HG02623 (cell line): ENCODE results near the gene ISY1.
A peak's percentile ranks its signal among the peaks of the same experiment; 100 is the strongest.
"Not testable (repeated sequence)": the region's sequence is repeated elsewhere in the genome, so short reads cannot be mapped to it uniquely, and the experiment has no call there.

Experiments
- ATAC-seq: cut with Tn5 transposase; IDR thresholded peaks from one replicate; pipeline ENCODE4 v1.9.1; 2021; ENCODE audit warnings: moderate library complexity; ENCODE audit not compliant: unreplicated experiment

ISY1 gene

DNA sequence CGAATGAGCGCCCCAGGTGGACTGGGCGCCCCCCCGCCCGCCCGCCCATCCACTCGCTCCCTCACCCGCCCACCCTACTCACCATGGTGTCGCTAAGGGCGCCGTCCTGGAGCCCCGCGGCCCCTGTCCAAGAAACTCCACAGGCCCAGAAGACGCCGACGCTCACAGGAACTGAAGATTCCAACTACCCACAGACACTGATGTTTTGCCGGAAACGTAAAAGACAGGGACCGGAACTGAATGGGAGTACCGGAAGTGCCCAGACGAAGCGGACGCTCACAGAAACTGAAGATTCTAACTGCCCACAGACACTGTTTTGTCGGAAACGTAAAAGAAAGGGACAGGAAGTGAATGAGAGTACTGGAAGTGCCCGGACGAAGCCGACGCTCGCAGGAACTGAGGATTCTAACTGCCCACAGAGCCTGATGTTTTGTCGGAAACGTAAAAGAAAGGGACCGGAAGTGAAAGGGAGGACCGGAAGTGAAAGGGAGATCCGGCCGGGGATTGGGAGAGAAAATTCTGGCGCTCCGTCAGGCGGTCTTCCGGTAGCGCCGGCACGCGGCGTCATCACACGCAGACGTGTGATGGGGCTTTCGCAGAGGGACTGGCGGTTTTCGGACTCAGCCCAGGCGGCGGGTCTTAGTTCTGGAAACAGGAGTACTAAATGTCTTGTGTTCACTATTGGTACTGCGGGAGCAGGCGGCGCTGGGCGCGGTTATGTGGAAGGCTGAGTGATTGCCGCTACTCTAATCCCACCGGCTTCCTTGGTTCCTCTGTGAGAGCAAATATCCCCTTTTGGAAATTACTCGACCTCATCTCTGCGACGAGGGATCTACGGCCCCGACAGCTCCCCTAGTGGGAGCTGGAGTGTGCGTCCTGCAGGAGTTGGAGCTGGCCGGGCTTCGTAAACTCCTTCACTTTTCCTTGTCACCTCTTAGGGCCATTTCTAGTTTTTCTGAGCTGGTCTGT lies at the start of gene ISY1:
TSS of gene ISY1 (minus strand) at position 173 of the 969 bp plus-strand sequence. CDS start at position 85, 88 bp downstream.
- ATAC-seq: peak; percentile 72

DNA sequence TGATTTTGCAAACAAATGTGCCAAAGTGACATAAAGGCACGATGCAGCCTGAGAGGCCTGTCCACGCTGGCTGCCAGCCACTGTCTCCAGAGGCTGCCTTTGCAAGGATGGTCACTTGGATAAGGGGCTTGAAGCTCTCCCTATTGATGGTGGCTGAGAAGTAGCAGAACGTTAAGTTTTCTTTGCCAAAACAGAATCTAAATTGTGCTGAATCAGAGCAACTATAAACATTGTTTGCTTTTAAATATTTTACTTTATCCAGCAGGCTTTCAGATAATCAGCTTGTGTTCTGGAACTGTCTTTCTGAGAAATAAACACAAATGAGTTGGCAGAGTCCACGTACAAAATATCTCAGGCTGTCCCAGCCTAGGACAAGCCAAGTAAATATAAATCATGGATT lies 46.6 kb upstream of the ISY1 start:
- ATAC-seq: no peak

DNA sequence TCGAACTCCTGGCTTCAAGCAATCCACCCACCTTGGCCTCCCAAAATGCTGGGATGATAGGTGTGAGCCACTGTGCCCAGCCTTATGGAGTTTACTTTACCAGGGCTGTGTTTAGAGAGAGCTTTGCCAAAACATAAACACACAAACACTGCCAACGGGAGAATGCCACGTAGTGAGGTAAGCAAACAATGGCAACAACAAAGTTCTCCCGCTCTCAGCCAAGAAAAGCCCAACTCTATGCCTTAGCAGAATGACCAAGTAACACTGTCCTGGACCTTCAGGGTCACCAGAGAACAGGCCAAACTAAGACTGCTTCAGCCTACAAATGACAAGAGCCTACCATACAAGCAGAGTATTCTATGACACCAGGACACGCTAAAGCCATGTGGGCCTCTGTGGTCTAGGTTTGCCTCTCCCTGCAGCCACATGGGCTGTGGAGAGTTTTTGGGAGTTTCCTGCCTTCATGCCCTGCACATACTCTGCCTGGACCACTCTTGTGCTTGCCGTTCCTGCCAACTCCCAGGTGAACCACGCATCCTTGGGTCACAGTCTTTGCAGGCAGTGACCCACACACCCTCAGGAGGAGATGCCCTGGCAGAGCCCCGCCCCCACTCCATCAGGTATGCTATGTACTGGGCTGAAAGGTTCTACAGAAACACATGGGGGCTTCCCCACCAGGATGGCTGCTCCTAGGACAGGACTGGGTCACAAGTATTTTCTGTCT lies 44.4 kb upstream of the ISY1 start:
- ATAC-seq: no peak

DNA sequence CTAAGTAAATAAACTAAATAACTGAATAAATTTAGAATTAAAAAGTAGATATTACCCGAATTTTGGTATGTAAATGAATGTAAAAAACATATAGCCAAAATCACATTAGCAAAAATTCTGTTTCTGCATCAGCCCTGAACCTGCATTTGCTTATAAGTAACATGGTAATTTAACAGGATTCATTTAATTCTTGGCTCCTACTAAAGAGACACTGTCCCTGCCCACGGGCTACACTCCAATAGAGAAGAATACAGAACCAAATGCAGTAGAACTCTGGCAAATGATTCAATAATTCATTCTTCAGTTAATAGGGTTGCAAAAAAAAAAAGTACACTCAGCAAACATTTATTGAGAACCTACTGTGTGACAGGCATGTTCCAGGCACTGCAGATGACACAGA lies 43.6 kb upstream of the ISY1 start:
- no peak for ATAC-seq

DNA sequence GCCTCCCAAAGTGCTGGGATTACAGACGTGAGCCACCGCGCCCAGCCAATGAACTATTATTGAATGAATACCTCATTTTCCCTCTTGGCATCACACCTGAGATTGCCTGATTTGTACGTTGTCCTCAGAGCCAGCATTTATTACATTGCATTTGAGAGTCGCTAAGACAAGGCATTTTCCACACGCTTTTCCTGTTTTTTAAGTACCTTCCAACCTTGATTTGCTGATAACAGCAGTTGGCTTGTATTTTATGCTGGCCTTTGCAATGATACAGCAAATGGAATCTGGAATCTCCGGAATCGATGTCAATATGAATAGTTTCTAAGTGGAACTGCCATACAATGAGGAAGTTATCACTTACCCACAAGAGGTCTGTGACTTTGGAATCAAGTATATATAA lies 38.5 kb upstream of the ISY1 start:
- no peak for ATAC-seq

DNA sequence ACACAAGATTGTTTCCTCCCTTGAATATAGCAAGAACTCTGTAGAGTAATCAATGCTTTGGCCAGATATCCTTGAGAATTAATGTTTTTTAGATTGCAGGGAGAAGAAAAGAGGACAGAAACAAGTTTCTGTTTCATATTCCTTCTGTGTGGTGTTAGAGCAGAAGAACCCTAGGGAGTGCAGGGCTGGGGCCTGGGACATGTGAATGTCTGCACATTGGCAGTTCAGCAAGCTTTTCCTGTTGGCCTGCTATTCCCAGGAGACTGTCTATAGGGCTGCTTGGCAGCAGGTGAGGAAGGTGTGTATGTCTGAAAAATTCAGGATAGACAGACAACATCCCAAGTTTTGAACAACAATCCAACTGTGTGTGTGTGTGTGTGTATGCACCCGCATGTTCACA lies 36.5 kb upstream of the ISY1 start:
- ATAC-seq: no peak

DNA sequence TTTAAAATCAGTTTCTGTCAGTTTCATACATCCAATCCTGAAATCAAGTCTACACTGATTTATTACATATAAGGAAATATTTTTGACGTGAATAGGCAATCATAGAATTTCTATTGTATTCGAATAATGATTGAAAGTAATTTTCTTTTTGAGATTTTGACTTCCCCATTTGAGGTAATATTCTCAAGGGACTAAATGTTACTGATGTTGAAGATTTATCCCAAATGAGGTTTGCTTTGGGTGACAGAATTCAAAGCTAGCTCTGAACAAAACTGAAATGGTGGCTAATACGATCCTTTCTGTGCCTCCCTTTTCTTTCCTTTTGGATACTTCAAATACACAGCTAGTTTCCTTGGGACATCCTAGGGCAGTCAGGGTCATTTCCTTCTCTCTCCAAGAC lies 35.7 kb upstream of the ISY1 start:
- ATAC-seq: no peak

DNA sequence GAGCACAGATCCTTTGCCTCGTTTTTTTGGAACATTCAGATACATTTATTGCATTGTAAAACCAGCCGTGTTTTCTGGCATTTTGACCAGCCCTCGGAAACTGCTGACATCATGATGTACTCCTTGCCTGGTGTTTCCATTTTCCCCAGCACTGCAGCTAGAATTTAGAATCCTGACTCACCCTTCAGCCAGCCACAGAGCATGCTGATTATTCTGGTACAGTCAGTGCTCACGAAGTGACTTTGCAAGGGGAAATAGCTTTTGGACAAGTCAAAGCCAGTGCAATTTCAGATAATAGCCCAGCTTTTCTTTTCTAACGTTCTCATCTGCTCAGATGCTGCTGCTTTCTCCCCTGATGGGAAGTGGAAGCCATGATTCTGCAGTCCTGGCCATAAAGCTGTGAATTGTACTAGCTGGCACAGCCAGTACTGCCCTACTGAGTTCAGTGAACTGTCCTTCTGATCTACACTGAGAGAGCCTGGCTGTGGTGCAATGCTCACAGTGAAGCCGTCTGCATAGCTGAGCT lies 34.9 kb upstream of the ISY1 start:
- ATAC-seq: no peak

DNA sequence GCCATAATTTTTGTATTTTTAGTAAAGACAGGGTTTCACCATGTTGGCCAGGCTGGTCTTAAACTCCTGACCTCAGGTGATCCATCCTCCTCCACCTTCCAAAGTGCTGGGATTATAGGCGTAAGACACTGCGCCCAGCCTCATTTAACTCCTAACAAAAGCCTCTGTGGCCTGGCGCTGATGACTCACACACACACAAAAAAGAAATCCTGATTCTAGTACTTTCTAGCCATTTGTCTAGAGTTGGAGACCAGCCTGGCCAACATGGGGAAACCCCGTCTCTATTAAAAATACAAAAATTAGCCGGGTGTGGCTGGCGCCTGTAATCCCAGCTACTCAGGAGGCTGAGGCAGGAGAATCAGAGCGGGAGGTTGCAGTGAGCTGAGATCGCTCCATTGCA lies 28.9 kb upstream of the ISY1 start:
- ATAC-seq: not testable (repeated sequence)

DNA sequence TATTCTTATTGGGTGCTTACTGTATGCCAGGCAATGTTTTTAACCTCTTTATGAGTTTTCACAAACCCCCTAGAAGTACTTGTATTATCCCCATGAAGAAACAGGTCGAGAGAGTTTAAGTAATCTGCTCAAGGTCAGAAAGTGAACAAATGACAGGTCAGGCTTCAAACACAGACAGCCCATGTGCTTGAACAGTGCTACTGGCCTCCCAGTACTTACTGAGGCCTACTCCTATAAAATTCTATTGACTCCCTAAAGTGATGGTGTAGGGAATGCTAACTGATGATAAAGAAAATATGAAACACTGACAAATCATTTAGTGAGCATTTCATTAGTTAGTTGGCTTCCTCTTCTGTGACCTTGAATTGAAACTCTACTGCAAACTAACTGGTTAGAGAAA lies 27.0 kb upstream of the ISY1 start:
- ATAC-seq: no peak

DNA sequence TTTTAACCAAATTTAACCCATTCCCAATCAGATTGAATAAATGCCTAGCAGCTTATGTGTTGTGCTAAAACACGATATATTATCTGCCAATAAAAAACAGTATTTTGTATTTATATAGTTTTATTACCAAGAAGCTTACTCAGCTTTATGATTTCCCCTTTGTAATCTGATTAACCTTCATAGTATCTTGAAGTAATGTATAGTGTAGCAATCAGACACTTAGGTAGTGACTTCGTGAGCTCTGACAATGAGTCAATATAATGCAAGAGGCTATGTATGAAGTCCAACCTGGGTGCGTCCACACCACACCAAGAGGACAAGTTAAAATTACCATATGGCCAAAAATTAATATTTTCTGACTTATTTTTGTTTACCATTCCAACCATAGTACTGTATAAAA lies 24.9 kb upstream of the ISY1 start:
- no peak for ATAC-seq

DNA sequence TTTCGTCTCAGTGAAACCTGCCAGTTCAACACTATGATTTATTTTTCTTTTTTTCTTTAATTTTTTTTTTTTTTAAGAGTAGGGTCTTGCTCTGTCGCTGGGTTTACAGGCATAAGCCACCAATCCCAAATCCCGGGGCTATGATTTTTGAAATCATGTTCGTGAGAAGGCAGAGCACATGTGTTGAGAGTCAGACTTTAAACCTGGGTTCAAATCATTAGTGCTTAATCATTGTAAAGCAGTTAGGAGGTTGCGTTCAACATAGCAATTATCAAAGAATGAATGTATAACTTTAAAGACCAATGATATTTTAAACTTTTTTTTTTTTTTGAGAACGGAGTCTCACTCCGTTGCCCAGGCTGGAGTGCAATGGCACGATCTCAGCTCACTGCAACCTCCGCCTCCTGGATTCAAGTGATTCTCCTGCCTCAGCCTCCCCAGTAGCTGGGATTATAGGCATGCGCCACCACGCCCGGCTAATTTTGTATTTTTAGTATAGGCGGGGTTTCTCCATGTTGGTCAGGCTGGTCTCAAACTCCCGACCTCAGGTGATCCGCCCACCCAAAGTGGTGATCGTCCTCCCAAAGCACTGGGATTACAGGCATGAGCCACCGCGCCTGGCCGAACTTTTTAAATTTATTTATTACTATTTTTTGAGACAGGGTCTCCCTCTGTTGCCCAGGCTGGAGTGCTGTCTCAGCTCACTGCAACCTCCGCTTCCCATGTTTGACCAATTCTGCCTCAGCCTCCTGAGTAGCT lies 24.1 kb upstream of the ISY1 start:
- ATAC-seq: not testable (repeated sequence)

DNA sequence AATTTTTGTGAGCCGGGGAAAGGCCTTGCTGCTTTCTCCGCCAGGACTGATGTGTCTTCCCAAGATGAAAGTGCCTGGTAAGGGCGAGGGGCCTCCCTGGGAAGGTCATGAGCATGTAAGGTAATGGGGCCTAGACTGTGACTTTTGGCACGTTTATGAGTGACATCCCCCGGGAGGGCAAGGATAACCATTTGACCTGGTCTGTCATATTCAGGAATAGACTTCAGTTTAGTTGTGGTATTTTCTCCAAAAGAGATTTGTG lies 23.5 kb upstream of the ISY1 start:
- peak; percentile 11 for ATAC-seq

DNA sequence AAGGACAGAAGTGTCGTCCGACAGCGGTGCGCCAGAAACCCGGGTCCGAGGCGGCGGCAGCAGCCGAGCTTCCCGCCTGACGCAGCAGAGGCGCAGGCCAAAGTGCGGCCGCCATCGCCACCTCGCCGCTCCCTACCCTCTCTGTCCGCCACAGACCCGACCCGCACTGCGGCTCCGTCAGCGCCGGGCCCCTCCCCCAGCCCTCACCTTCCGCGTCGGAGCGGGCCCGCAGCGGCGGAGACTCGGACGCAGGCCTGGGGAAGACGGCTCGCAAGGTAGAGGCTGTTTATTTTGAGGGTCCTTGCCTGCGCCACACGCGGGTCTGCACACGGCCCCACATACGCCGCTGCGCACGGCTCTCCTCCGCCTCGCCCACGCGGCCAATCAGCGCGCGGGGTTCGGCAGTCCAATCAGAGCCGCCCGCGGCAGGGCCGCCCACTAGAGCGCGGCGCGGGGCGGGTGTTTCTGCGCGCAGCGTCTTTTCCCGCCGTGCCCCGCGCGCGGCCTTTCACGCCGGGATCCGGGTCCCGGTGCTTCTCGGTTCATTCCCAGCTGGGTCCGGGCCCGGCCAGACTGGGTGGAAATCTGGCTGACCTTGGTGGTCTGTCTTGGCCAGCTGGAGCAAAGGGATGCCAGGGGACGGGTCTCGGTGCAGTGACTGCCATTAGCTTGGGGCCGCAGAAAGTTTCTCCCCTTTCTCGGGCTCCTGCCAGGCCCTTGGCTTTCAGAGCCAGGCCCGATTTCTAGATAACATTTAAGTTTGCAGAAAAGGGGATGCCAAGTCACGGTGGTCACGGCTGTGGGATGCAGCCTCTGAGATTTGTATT lies 22.9 kb upstream of the ISY1 start, which contains the start of gene CNBP:
TSS of gene CNBP (minus strand) at position 328 of the 827 bp plus-strand sequence. CDS start 12,139 bp downstream, outside the sequence.
- peak; percentile 97 for ATAC-seq

DNA sequence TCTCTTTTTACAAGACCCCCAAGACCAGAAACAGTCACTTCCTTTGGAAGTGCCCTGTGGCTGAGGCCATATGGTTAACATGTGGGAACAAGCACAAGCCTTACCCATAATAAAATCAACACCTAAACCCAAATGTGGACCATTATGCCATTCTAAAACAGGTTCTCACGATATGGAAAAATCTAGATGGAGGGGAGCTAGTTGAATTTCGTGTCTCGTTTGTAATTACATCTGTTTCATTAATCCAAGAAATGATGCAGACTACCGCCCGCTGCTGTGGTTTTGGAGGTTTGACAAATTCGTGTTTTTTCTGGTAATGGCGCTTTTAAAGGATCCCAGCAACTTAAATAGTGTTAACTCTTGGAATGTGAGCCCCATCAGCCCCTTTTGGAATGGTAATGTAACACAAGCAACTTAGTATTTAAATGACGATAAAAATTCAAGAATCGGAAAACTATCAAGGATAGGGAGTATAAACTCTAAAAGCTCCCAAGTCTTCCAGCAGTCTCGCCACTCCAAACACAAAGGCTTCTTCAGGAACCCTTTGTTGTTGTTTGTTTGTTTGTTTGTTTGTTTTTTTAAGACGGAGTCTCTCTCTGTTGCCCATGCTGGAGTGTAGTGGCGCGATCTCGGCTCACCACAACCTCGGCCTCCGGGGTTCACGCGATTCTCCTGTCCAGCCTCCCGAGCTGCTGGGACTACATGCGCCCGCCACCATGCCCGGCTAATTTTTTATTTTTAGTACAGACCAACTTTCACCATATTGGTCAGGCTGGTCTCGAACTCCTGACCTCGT lies 21.7 kb upstream of the ISY1 start:
- no peak for ATAC-seq

DNA sequence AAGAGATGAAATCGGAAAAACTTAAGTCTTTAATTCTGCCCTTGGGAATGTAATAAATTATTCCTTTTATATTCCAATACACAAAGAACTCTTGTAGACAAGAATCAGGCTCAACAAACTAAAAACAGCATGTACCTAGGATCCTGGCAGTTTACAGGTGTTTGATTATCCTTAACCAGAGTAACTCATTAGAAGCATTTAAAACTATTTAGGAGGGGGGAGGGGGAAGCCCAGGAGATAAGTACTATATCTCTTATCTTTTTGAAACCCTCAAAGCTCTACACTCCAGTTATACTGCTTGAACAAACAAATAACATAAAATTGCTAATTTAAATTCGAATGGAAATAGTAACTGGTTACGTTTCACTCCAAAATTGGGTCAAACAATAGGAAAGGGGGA lies 21.0 kb upstream of the ISY1 start:
- ATAC-seq: no peak

DNA sequence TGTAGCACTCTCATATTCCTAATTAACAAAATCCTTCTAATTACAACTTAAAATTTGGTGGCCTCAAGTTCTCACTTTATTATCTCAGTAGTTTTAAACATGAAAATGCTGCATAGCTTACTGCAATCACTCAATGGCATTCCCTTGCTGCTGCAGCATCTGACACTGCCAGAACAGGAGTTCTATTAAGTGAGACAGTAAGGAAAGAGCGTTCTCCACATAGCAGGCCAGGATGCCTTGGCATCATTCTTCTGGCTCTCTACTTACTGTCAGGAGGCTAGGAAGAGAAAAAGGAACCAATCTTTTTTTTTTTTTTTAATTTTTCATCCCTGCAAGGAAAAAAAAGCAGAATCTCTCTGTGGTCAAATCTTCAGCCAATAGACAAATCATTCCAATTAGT lies 19.6 kb upstream of the ISY1 start:
- ATAC-seq: no peak

DNA sequence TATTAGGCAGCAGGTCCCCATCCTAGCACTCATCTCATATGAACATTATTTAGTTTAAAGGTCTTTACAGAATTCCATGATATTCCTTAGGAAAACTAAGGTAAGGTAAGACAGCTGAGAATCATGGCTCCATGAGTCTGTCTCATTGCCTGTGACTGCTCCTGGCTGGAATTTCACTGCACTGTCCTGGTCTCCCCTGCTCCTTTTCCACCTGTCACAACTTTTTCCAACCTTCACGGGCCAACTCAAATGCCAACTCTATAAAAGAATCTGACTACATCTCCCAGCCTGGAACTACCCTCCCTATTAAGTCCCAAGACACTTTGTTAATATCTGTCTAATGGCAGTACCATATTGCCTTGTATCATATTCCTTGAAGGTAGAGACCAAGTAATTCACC lies 15.2 kb upstream of the ISY1 start:
- no peak for ATAC-seq

DNA sequence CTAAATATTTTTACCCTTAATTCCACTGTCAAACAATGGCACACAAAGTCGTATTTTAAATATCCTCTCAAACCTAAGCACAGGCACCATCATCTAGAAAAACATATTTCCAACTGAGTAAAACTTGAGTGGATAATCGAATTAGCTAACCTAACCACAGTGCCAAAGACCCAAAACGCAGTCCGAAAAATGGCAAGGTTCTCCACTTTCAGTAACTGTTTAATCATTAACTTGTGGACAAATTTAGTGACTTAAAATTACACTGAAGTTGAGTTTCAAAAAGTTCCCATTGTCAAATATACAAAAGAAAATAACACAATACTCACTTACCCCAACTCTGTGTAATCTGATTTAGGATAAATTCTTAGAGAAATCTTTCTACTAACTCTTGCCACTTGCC lies 12.9 kb upstream of the ISY1 start:
- no peak for ATAC-seq

DNA sequence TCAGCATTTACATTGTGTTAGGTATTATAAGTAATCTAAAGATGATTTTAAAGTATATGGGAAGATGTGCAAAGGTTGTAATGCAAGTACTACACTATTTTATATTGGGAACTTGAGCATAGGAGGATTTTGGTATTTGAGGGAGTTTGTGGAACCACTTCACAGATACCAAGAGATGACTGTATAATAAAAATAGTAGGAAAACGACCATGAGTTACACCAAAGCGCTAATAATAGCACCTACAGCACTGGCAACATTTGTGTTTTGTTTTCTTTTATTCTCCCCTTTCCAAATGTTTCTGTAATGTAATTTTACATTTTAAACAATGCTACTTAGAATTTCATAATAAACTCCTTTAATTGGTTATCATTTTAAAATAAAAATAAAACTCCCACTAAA lies 12.3 kb upstream of the ISY1 start:
- ATAC-seq: no peak
